Effector memory CD8-positive, alpha-beta T cell (primary cell): ENCODE results near the gene SF3B2.

ENCODE experiments used
- ATAC-seq: fragments of 150-1000 bp; cut with Tn5 transposase; replicated peaks from 2 replicates; pipeline ENCODE4 v1.10.0; 2021; ENCODE audit warnings: mild to moderate bottlenecking, moderate library complexity
- DNase-seq, 3 experiments: peaks; one replicate each; pipeline ENCODE4 v3.0.0; 2021
- H3K27ac Mint-ChIP-seq, 2 donors: one replicate each; pipeline ENCODE4 v1.8.0; 2022; ENCODE audit warnings: mild to moderate bottlenecking in 2 of 2, mixed read lengths in 2 of 2, moderate library complexity in 2 of 2
- H3K27me3 Mint-ChIP-seq, 2 donors: one replicate each; pipeline ENCODE4 v1.8.0; 2022; ENCODE audit warnings: mixed read lengths in 2 of 2
- H3K36me3 Mint-ChIP-seq: one replicate; pipeline ENCODE4 v1.8.0; 2022; ENCODE audit warnings: mild to moderate bottlenecking, moderate library complexity, mixed read lengths; ENCODE audit not compliant: insufficient read depth
- H3K4me1 Mint-ChIP-seq, 2 donors: one replicate each; pipeline ENCODE4 v1.8.0; 2022; ENCODE audit warnings: low read depth in 2 of 2, mixed read lengths in 2 of 2
- H3K4me3 Mint-ChIP-seq, 2 donors: one replicate each; pipeline ENCODE4 v1.8.0; 2022; ENCODE audit warnings: mild to moderate bottlenecking in 2 of 2, mixed read lengths in 2 of 2, moderate library complexity in 2 of 2
- H3K9me3 Mint-ChIP-seq, 2 donors: one replicate each; pipeline ENCODE4 v1.8.0; 2022; ENCODE audit warnings: mixed read lengths in 2 of 2

Gene SF3B2

GRCh38 chr11:66047541-66048365 is 4.4 kb upstream of the SF3B2 start:
- Mint-ChIP-seq H3K4me3 (no peak overlapping the region), H3K27me3 (peaks cover 0 to 8% of the 10 kb centered on the region in 2 donors), H3K4me1 (peaks cover 22 to 25% of the 10 kb centered on the region in 2 donors), H3K27ac (peak overlapping the region in 1 of 2 donors; percentile 31), H3K36me3 (peaks cover 14% of the 10 kb centered on the region), H3K9me3 (no peaks in the 10 kb centered on the region)
- no peak for DNase-seq
- no peak for ATAC-seq

GRCh38 chr11:66048547-66049323 is 3.4 kb upstream of the SF3B2 start, which contains the start of gene GAL3ST3:
TSS of gene GAL3ST3 (minus strand) at chr11:66049161. CDS start at chr11:66045415, 3,746 bp downstream.
- ATAC-seq (no peak), DNase-seq (no peak)
- H3K27ac Mint-ChIP-seq: peak within 1 kb of the TSS in 1 of 2 donors; percentile 31
- H3K9me3 Mint-ChIP-seq: no peaks in the 10 kb centered on the region
- H3K36me3 Mint-ChIP-seq: peaks cover 22% of the 10 kb centered on the region
- H3K4me1 Mint-ChIP-seq: peaks cover 28 to 29% of the 10 kb centered on the region in 2 donors
- H3K4me3 Mint-ChIP-seq: no peak within 1 kb of the TSS
- peaks cover 0 to 8% of the 10 kb centered on the region in 2 donors for H3K27me3 Mint-ChIP-seq

DNA sequence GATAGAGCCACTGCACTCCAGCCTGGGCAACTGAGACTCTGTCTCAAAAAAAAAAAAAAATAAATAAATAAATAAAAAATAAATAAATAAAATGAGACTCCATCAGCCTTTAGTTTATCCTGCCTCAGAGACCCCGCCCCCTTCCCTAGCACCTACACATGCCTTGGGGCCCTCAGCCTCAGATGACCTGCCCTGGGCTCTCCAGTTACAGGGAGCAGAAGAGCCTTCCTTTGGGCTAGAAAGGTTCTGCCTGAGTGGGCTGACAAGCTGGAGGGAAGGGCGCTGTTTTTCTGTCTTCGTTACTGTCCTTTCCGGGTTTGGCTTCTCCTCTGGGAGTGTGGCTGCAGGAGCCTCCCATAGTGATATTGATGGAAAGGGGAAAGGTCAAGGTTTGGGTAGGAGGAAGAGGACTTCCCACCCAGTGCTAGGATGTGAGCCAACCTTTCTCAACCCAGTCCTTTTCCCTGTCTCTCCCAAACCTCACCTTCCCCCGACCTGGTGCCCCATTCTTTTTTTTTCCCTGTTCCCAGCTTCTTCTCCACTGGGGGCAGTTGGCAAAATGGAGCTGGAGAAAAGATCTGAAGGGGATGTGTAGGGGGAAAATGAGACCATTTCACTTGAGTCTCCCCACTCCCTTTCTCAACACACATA is 1.5 kb upstream of the SF3B2 start:
- H3K4me3 Mint-ChIP-seq: peak overlapping the region; percentile 95 to 99
- H3K27me3 Mint-ChIP-seq: peaks cover 0 to 8% of the 10 kb centered on the region in 2 donors

GRCh38 chr11:66051371-66051765 is 796 bp upstream of the SF3B2 start:
- Mint-ChIP-seq H3K4me1 (peaks cover 17 to 25% of the 10 kb centered on the region in 2 donors), H3K4me3 (peak overlapping the region; percentile 95 to 99), H3K27ac (peak overlapping the region; percentile 91 to 98), H3K36me3 (peaks cover 41% of the 10 kb centered on the region), H3K9me3 (no peaks in the 10 kb centered on the region), H3K27me3 (peaks cover 0 to 8% of the 10 kb centered on the region in 2 donors)
- DNase-seq (no peak), ATAC-seq (no peak)

More for the DNA sequence above, 1.5 kb upstream of the SF3B2 start:
- peaks cover 19 to 23% of the 10 kb centered on the region in 2 donors for H3K4me1 Mint-ChIP-seq
- no peak for ATAC-seq
- H3K9me3 Mint-ChIP-seq: no peaks in the 10 kb centered on the region
- peak overlapping the region; percentile 91 to 98 for H3K27ac Mint-ChIP-seq
- DNase-seq: no peak
- peaks cover 34% of the 10 kb centered on the region for H3K36me3 Mint-ChIP-seq

GRCh38 chr11:66052664-66052982 is 459 bp downstream of the SF3B2 start:
- H3K36me3 Mint-ChIP-seq: peaks cover 53% of the 10 kb centered on the region
- peak overlapping the region; percentile 95 to 99 for H3K4me3 Mint-ChIP-seq
- no peak for DNase-seq
- no peaks in the 10 kb centered on the region for H3K9me3 Mint-ChIP-seq
- peaks cover 0 to 8% of the 10 kb centered on the region in 2 donors for H3K27me3 Mint-ChIP-seq
- peak overlapping the region; percentile 91 to 98 for H3K27ac Mint-ChIP-seq
- no peak for ATAC-seq
- peaks cover 17 to 25% of the 10 kb centered on the region in 2 donors for H3K4me1 Mint-ChIP-seq

- DNase-seq (no peak), ATAC-seq (no peak)
- Mint-ChIP-seq H3K36me3 (peaks cover 77% of the 10 kb centered on the region), H3K4me1 (peaks cover 19 to 25% of the 10 kb centered on the region in 2 donors), H3K9me3 (no peaks in the 10 kb centered on the region), H3K4me3 (no peak overlapping the region), H3K27me3 (no peaks in the 10 kb centered on the region), H3K27ac (peak overlapping the region in 1 of 2 donors; percentile 27)
Observed at GRCh38 chr11:66055021-66055420, 2.9 kb downstream of the SF3B2 start.

DNA sequence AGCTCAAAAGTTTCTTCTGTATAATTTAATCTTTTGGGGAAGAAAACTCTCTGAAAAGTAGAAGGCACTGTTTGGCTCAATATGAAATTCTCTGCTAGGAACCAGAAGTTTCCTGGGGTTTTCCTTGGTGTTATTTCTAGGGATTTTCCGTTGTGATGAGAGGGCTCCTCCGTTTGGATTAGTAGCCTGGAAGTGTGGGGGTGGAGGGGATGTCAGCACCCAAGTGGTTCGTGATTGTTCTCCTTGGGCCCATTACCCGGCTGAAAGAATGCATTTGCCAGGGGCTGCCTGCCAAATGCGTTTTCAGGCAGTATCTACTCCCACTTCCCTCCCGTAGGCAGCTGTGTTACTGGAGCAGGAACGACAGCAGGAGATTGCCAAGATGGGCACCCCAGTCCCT is 4.3 kb downstream of the SF3B2 start:
- Mint-ChIP-seq H3K9me3 (no peaks in the 10 kb centered on the region), H3K36me3 (peaks cover 91% of the 10 kb centered on the region), H3K27me3 (no peaks in the 10 kb centered on the region), H3K27ac (peak overlapping the region in 1 of 2 donors; percentile 77), H3K4me3 (no peak overlapping the region), H3K4me1 (peaks cover 18 to 23% of the 10 kb centered on the region in 2 donors)
- DNase-seq (no peak), ATAC-seq (no peak)

GRCh38 chr11:66059966-66060680 is 8.0 kb downstream of the SF3B2 start:
- H3K4me1 Mint-ChIP-seq: peaks cover 11 to 17% of the 10 kb centered on the region in 2 donors
- H3K27ac Mint-ChIP-seq: peak overlapping the region in 1 of 2 donors; percentile 46
- H3K4me3 Mint-ChIP-seq: no peak overlapping the region
- H3K9me3 Mint-ChIP-seq: no peaks in the 10 kb centered on the region
- ATAC-seq (no peak), DNase-seq (no peak)
- H3K27me3 Mint-ChIP-seq: no peaks in the 10 kb centered on the region
- peaks cover 98% of the 10 kb centered on the region for H3K36me3 Mint-ChIP-seq

DNA sequence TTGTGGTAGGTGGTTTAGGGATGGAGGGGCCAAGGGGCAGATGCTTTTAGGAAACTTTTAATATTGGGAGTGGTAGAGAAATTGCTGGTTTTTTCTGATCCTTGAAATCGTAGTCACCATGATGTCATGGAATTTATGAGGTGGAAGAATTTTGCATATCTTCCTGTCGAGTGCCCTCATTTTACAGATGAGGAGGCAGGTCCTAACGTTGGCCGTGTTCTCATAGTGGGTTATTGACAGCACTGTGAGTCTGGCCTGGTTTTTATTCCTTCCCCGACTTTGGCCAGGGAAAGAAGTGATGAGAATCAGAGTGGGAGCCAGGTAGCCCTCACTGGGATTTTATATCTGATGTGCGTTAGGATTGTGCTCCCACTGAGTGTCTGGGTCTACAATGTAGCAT is 9.1 kb downstream of the SF3B2 start:
- Mint-ChIP-seq H3K36me3 (peaks cover 98% of the 10 kb centered on the region), H3K4me3 (no peak overlapping the region), H3K9me3 (no peaks in the 10 kb centered on the region), H3K27me3 (no peaks in the 10 kb centered on the region), H3K27ac (peak overlapping the region in 1 of 2 donors; percentile 46), H3K4me1 (peaks cover 9 to 15% of the 10 kb centered on the region in 2 donors)
- no peak for ATAC-seq
- DNase-seq: no peak

DNA sequence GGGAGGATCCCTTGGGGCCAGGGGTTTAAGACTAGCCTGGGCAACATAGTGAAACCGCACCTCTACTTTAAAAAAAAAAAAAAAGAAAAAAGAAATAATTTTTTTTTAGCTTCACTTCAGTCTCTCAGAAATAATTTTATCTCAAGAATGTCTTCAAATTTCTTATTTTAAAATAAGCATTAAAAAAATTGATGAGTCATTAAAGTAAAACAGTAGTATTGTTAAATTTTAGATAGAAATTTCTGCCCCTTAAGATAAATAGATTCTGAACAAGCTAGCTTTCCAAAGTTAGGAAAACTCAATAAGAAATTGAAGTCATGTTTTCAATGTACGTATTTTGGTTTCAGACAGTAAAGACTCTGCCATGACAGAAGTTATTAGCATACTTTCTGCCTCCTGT is 10.2 kb downstream of the SF3B2 start:
- Mint-ChIP-seq H3K36me3 (peaks cover 98% of the 10 kb centered on the region), H3K9me3 (no peaks in the 10 kb centered on the region), H3K4me3 (no peak overlapping the region), H3K27ac (no peak overlapping the region), H3K4me1 (peaks cover 18 to 26% of the 10 kb centered on the region in 2 donors), H3K27me3 (no peaks in the 10 kb centered on the region)
- DNase-seq: no peak
- ATAC-seq: no peak

- peak overlapping the region in 1 of 2 donors; percentile 1 for H3K27ac Mint-ChIP-seq
- H3K27me3 Mint-ChIP-seq: no peaks in the 10 kb centered on the region
- peaks cover 29 to 37% of the 10 kb centered on the region in 2 donors for H3K4me1 Mint-ChIP-seq
- no peaks in the 10 kb centered on the region for H3K9me3 Mint-ChIP-seq
- peaks cover 98% of the 10 kb centered on the region for H3K36me3 Mint-ChIP-seq
- no peak for DNase-seq
- no peak for ATAC-seq
- H3K4me3 Mint-ChIP-seq: no peak overlapping the region
Observed at GRCh38 chr11:66063900-66064299, 11.7 kb downstream of the SF3B2 start.

GRCh38 chr11:66064571-66064970 is 12.4 kb downstream of the SF3B2 start:
- Mint-ChIP-seq H3K27me3 (no peaks in the 10 kb centered on the region), H3K9me3 (no peaks in the 10 kb centered on the region), H3K27ac (peak overlapping the region; percentile 1 to 60), H3K36me3 (peaks cover 98% of the 10 kb centered on the region), H3K4me3 (no peak overlapping the region), H3K4me1 (peaks cover 32 to 43% of the 10 kb centered on the region in 2 donors)
- DNase-seq (no peak), ATAC-seq (no peak)

DNA sequence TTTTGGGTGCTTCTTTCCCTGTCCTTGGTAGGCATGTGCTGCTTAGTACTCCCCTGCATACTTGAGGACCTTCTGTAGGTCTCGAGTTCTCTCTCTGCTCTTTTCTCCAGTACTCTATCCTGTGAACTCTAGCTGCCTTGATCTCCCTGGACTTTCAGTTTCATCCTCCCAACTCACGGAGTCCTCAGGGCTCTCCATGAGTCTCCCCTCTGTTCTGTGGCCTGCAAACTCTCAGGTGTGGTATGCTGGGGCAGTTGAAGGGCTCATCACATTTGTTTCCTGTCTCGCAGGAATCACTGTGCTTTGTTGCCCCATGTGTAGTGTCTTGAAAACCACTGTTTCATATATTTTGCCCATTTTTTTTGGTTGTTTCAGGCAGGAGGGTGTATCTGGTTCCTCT is 14.6 kb downstream of the SF3B2 start:
- Mint-ChIP-seq H3K9me3 (no peaks in the 10 kb centered on the region), H3K36me3 (peaks cover 86% of the 10 kb centered on the region), H3K27me3 (no peaks in the 10 kb centered on the region), H3K27ac (peak overlapping the region; percentile 91), H3K4me3 (no peak overlapping the region), H3K4me1 (peaks cover 37 to 49% of the 10 kb centered on the region in 2 donors)
- DNase-seq (no peak), ATAC-seq (no peak)
